ENCODE measurements around the gene TMEM120B. TPM values are rescaled to one million over a fixed set of nuclear protein-coding genes. Genes with fewer than 3 reads are reported as not detected.
A peak's percentile ranks its signal among the peaks of the same experiment; 100 is the strongest.

Gene TMEM120B
- total RNA-seq, 1 experiment from 2014 or later = 18.5 TPM

DNA sequence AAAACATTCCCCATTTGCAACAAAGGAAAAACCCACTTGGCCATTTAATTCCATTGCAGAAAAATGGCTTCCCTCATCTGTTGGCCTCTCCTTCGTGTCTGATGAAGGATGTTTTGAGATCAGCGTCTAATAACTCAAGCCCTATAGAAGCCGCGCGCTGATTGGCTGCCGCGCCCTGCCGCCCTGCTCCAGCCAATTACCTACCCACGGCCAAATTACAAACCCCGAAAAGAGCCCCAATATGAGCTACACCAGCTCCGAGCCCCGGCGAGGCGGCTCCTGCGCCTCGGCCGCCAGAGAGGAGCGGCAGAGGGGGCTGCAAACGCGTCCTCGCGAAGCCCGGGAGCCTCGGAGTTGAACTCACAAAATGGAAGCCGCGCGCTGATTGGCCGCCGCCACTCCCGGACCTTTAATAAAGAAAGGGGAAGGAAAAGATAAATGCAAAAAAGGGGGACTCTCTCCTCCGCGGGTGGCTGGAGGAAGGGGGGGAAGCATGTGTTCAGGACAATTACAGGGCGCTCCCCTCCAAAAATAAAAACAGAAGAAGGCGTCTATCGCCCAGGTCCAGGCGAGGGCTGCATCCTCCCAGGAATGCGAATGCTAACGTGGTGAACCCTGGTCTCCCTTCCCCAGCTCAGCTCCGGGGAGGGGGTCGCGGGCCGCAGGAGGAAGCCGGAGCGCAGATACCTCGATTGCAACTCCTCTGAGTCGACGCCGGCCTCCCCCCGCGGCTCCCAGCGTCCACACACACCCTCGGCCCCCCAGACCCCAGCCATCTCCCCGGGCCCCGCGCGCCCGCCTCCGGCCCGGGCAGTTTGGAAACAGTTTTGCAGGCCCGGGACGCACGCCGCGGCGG is 90.5 kb downstream of the TMEM120B start:
- TF ChIP-seq, protein P1, sequence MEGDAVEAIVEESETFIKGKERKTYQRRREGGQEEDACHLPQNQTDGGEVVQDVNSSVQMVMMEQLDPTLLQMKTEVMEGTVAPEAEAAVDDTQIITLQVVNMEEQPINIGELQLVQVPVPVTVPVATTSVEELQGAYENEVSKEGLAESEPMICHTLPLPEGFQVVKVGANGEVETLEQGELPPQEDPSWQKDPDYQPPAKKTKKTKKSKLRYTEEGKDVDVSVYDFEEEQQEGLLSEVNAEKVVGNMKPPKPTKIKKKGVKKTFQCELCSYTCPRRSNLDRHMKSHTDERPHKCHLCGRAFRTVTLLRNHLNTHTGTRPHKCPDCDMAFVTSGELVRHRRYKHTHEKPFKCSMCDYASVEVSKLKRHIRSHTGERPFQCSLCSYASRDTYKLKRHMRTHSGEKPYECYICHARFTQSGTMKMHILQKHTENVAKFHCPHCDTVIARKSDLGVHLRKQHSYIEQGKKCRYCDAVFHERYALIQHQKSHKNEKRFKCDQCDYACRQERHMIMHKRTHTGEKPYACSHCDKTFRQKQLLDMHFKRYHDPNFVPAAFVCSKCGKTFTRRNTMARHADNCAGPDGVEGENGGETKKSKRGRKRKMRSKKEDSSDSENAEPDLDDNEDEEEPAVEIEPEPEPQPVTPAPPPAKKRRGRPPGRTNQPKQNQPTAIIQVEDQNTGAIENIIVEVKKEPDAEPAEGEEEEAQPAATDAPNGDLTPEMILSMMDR (conservative IDR thresholded peaks at IDR 0.05; ENCODE audit: low read depth, low read length) = no peak
- no peak for TF ChIP-seq EZH2 (IDR thresholded peaks at IDR 0.05; ENCODE audit: low read length, unreplicated experiment)
- no peak for TF ChIP-seq EZH2phosphoT487 (IDR thresholded peaks at IDR 0.05; ENCODE audit: borderline replicate concordance, low read length)

DNA sequence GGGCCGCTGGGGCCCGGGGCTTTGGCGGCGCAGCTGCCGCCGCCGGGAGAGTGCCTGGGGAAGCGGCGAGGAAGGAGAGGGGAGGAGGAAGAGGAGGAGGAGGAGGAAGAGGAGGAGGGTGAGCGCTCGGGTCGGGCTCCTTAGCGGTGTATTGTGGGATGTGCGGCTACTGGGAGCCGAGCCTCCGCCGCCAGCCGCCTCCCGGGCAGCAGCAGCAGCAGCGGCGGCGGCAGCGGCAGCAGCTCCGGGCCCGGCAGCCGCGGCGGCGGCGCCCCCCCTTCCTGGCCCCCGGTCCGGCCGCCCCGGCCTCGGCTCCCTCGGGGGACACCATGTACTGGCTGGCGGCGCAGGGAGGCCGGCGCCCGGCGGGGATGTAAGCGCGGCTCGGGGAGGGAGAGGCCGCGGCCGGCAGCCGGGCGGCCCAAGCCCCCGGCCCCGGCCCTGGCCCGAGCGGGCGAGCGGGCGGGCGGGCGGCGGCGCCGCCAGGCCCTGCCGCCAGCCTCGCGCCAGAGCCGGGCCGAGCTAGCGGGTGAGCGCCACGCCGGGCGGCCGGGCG is 91.4 kb downstream of the TMEM120B start, which contains the start of gene SETD1B:
Gene SETD1B (plus strand): TSS at position 149 of the 556 bp plus-strand sequence. CDS start 729 bp downstream, outside the sequence.
- ATAC-seq (peak; percentile 3), DNase-seq (peak; percentile 51)

More for the DNA sequence above, 90.5 kb downstream of the TMEM120B start:
- H3F3A ChIP-seq (ENCODE audit: low read length, unreplicated experiment) = no peaks in the 10 kb centered on the region
- DNase-seq = peak; percentile 93
- peaks cover 40% of the 10 kb centered on the region for H3K4me1 ChIP-seq (ENCODE audit: insufficient read depth, low read length)
- CTCF ChIA-PET = interaction anchor here (0.6 to 1.5 kb wide), 3 partner anchors 9 to 276 kb away, joined by 3 to 7 read pairs (median 6); partner anchors contain the start of genes MLXIP and RHOF
- H3K4me3 ChIP-seq (ENCODE audit: low read length) = peak overlapping the region; percentile 80
- TSS peak; percentile 25 for BruUV-seq (replicated peaks)
- peak overlapping the region; percentile 99 for H3K27ac ChIP-seq (ENCODE audit: low read length)
- H4K20me1 ChIP-seq (ENCODE audit: low read length) = peaks cover 4% of the 10 kb centered on the region; the same call in 1 of the 2 replicates
- peak; percentile 20 for ATAC-seq
- H3K4me2 ChIP-seq (ENCODE audit: low read length) = peak overlapping the region; percentile 93
- peaks cover 81% of the 10 kb centered on the region for H3K79me2 ChIP-seq (ENCODE audit: low read length)
- peaks cover 4% of the 10 kb centered on the region; the same call in 1 of the 2 replicates for H3K36me3 ChIP-seq (ENCODE audit: low read depth, low read length)
- peak overlapping the region; percentile 99 for H3K9ac ChIP-seq (ENCODE audit: low read length)
- no peaks in the 10 kb centered on the region for H3K9me3 ChIP-seq (ENCODE audit: low read length)
- peak overlapping the region; percentile 95 for H2AFZ ChIP-seq (ENCODE audit: low read length)
- intact Hi-C loops (cut with micrococcal nuclease) = no loop called here
- H3K27me3 ChIP-seq (ENCODE audit: low read length) = no peaks in the 10 kb centered on the region
- POLR2A ChIA-PET (ENCODE audit: unreplicated experiment) = interaction anchor here (0.6 to 1.3 kb wide), 3 partner anchors 19 to 211 kb away, joined by 3 to 16 read pairs (median 5); no protein-coding TSS in a partner anchor
- H3K9me2 ChIP-seq (replicated peaks; ENCODE audit: low read length) = no peaks in the 10 kb centered on the region

More for the DNA sequence above, 91.4 kb downstream of the TMEM120B start, which contains the start of gene SETD1B:
- H3K27ac ChIP-seq (ENCODE audit: low read length) = peak within 1 kb of the TSS; percentile 99
- ChIA-PET CTCF (interaction anchor here (0.7 kb wide), 1 partner anchor 10 kb away, joined by 6 read pairs; no protein-coding TSS in a partner anchor), POLR2A (ENCODE audit: unreplicated experiment) (interaction anchor here (1.3 kb wide), 1 partner anchor 20 kb away, joined by 5 read pairs; no protein-coding TSS in a partner anchor)
- H2AFZ ChIP-seq (ENCODE audit: low read length) = peak within 1 kb of the TSS; percentile 95
- intact Hi-C loops (cut with micrococcal nuclease) = no loop called here
- peaks cover 11% of the 10 kb centered on the region; the same call in 1 of the 2 replicates for H3K36me3 ChIP-seq (ENCODE audit: low read depth, low read length)
- peaks cover 81% of the 10 kb centered on the region for H3K79me2 ChIP-seq (ENCODE audit: low read length)
- peak within 1 kb of the TSS; percentile 80 for H3K4me3 ChIP-seq (ENCODE audit: low read length)
- peak within 1 kb of the TSS; percentile 93 for H3K4me2 ChIP-seq (ENCODE audit: low read length)
- H3F3A ChIP-seq (ENCODE audit: low read length, unreplicated experiment) = no peaks in the 10 kb centered on the region
- peaks cover 4% of the 10 kb centered on the region; the same call in 1 of the 2 replicates for H4K20me1 ChIP-seq (ENCODE audit: low read length)
- H3K9me2 ChIP-seq (replicated peaks; ENCODE audit: low read length) = no peaks in the 10 kb centered on the region
- peak within 1 kb of the TSS; percentile 99 for H3K9ac ChIP-seq (ENCODE audit: low read length)
- TF ChIP-seq EZH2 (IDR thresholded peaks at IDR 0.05; ENCODE audit: low read length, unreplicated experiment) (no peak), EZH2phosphoT487 (IDR thresholded peaks at IDR 0.05; ENCODE audit: borderline replicate concordance, low read length) (no peak)
- TF ChIP-seq, protein P1 (conservative IDR thresholded peaks at IDR 0.05; ENCODE audit: low read depth, low read length) = no peak
- H3K27me3 ChIP-seq (ENCODE audit: low read length) = no peaks in the 10 kb centered on the region
- no TSS peak for BruUV-seq (replicated peaks)
- H3K9me3 ChIP-seq (ENCODE audit: low read length) = no peaks in the 10 kb centered on the region
- H3K4me1 ChIP-seq (ENCODE audit: insufficient read depth, low read length) = peaks cover 32% of the 10 kb centered on the region
